Omental fat pad (tissue), 4 donors: Measurements from ENCODE around the gene HOTAIR. TPM values are rescaled to one million over a fixed set of nuclear protein-coding genes. Genes with fewer than 3 reads are reported as not detected.

ENCODE experiments used
- ATAC-seq: fragments of 150-250 bp; one replicate; pipeline ENCODE4 v1.9.1; 2016; ENCODE audit warnings: mild to moderate bottlenecking, moderate library complexity; ENCODE audit not compliant: low FRiP score
- DNase-seq: peaks from one replicate; pipeline ENCODE4 v3.0.0-alpha.2; 2019; ENCODE audit warnings: low spot score
- CTCF ChIP-seq, 3 donors: fragments of 450-650 bp; IDR thresholded peaks; one replicate each; pipeline ENCODE4 v1.5.1; 2016 to 2017; ENCODE audit warnings: antibody characterized with exemption in 3 of 3, mild to moderate bottlenecking in 3 of 3, moderate library complexity in 2 of 3
- total RNA-seq, 4 donors: library from RNA; depleted of rRNA; stranded (reverse); fragments of >200 nt; gene quantifications; one replicate each; pipeline ENCODE4 v1.1.0, GENCODE V29; 2016

The HOTAIR gene
- total RNA-seq, 4 donors from 2014 or later, result 0.32 TPM; not detected in 3

- no peak for TF ChIP-seq CTCF (IDR thresholded peaks at IDR 0.05)
- no peak for ATAC-seq
- DNase-seq, result no peak
These were observed 10.4 kb downstream of the HOTAIR start for GRCh38 chr12:53964315-53964713.

- DNase-seq, result no peak
- TF ChIP-seq CTCF (IDR thresholded peaks at IDR 0.05), result no peak
- no peak for ATAC-seq
These were observed 11.1 kb downstream of the HOTAIR start for GRCh38 chr12:53963434-53964314.

- no peak for ATAC-seq
- TF ChIP-seq CTCF (IDR thresholded peaks at IDR 0.05), result no peak
These were observed 11.7 kb downstream of the HOTAIR start for GRCh38 chr12:53963005-53963404.

GRCh38 chr12:53961025-53961761, 13.6 kb downstream of the HOTAIR start:
- ATAC-seq, result no peak
- no peak for DNase-seq
- no peak for TF ChIP-seq CTCF (IDR thresholded peaks at IDR 0.05)

More at GRCh38 chr12:53963005-53963404, 11.7 kb downstream of the HOTAIR start:
- DNase-seq, result no peak

- ATAC-seq, result no peak
- TF ChIP-seq CTCF (IDR thresholded peaks at IDR 0.05), result no peak
- DNase-seq, result no peak
These were observed 14.3 kb downstream of the HOTAIR start for GRCh38 chr12:53960187-53961024.

GRCh38 chr12:53959314-53959713, 15.4 kb downstream of the HOTAIR start:
- no peak for TF ChIP-seq CTCF (IDR thresholded peaks at IDR 0.05)
- ATAC-seq (no peak), DNase-seq (no peak)
